GM19025 (cell line): ENCODE data around the gene CLEC4G.
"Not testable (repeated sequence)": the region's sequence is repeated elsewhere in the genome, so short reads cannot be mapped to it uniquely, and the experiment has no call there.

ENCODE experiments used
- ATAC-seq: cut with Tn5 transposase; IDR thresholded peaks from one replicate; pipeline ENCODE4 v1.9.1; 2021; ENCODE audit warnings: mild to moderate bottlenecking, low read depth, moderate library complexity; ENCODE audit not compliant: unreplicated experiment

Gene CLEC4G, protein sequence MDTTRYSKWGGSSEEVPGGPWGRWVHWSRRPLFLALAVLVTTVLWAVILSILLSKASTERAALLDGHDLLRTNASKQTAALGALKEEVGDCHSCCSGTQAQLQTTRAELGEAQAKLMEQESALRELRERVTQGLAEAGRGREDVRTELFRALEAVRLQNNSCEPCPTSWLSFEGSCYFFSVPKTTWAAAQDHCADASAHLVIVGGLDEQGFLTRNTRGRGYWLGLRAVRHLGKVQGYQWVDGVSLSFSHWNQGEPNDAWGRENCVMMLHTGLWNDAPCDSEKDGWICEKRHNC

DNA sequence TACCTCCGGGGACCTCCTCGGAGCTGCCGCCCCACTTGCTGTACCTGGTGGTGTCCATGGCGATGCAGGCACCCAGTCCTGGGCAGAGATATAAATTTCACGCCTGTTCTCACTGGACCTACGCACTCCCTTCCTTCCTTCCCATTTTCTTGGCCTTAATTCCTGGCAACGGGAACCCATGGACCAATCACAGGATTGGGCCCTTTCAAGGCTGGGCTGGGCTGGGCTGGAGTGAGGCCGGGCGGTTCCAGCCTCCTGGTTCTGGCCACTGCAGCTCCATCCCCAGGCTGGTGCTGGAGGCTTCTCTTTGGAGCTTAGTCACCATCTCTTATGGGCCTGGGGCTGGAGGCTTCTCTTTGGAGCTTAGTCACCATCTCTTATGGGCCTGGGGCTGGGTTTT lies at the start of gene CLEC4G:
TSS of gene CLEC4G (minus strand) at position 66 of the 400 bp plus-strand sequence. CDS start at position 58, 8 bp downstream.
- no peak for ATAC-seq

DNA sequence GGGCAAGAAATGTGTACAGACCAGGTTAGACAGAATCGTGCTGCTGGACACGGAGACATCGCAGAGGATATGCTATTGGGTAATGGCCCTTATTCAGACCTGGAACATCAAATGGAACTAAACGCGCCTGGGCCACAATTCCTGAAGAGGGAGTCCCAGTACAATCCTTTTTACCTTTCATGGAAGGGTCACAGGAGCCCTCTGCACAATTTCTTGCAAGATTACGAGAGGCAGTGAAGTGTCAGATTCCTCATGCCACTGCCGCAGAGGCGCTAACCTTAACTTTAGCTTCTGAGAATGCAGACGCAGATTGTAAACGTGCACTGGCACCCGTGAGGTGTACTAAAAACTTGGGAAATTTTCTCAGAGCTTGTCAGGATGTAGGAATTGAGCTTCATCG lies 49.2 kb upstream of the CLEC4G start:
- ATAC-seq: no peak

DNA sequence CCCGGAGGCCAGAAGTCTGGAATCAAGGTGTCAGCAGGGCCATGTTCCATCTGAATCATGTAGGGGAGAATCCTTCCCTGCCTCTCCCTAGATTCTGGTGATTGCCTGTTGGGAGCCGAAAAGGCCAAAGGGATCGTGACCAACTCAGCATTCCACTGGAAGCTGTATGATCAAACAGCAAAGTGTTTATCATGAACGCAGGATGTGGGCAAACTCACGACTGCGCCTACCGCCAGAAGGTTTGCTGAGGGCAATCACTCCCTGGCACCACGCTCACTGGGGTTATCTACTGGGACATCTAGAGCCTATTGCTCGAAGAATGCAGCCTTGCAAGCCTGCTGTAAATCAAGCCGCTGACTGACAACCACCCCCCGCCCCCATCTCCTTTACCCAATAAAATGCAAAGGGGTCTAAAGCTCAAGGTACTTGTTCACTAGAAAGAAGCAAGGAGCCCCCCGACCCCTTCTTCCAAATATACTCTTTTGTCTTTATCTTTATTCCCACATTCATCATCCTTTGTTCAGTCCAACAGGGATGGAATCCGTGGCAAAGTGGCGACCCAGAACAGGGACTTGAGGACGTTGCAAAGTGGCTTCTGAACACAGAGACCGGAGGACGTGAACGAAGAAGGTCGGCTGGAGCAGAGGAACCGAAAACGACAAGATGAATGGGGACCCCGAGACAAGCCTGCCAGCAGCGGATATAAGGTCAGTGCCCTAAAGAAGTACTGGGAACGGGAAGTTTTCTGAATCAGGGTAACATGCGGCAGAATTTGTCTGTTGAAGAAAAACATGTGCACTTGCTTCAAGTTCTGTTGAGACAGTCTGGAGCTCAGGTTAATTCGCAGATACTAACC lies 47.9 kb upstream of the CLEC4G start:
- ATAC-seq: no peak

DNA sequence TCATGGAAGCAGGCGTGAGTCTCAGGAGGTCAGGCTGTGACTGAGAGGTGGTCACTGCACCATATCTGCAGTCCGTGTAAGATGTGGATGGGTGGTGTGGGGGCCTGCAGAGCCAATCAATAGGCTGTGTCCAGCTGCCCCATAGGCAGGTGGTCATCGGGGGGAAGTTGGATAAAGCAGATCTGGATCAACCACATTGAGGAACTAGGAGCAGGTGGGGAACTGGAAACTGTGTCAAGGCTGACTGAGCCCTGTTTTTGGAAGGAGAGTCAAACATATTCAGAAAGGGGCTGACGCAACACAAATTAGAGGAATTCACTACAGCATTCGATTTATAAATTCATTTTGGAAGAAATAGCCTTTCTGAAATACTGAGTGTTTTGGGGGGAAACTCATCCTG lies 46.2 kb upstream of the CLEC4G start:
- ATAC-seq: no peak

DNA sequence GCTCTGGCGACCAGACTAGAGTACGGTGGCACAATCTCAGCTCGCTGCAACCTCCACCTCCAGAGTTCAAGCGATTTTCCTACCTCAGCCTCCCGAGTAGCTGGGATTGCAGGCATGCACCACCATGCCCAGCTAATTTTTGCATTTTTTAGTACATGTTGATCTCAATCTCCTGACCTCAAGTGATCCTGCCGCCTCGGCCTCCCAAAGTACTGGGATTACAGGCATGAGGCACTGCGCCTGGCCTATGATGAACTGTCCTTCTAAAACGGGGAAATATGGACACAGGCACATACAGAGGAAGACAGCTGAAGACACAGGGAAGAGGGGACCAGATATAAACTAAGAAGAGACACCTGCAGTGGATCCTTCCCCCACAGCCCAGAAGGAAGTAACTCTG lies 43.9 kb upstream of the CLEC4G start:
- no peak for ATAC-seq

DNA sequence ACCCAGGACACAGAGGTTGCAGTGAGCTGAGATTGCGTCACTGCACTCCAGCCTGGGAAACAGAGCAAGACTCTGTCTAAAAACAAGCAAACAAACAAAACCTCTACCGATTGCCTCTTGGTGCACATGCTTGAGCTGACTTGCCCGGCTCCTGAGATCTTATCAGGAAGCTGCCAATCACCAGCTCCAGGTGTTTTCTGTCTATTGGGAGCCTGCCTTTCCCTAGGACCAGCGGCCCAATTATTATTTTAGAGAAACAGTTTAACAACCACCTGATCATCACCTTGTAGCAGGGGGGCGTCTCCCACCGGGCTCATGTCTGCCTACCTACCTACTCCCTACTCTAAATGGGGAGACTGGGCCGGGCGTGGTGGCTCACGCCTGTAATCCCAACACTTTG lies 41.9 kb upstream of the CLEC4G start:
- no peak for ATAC-seq

DNA sequence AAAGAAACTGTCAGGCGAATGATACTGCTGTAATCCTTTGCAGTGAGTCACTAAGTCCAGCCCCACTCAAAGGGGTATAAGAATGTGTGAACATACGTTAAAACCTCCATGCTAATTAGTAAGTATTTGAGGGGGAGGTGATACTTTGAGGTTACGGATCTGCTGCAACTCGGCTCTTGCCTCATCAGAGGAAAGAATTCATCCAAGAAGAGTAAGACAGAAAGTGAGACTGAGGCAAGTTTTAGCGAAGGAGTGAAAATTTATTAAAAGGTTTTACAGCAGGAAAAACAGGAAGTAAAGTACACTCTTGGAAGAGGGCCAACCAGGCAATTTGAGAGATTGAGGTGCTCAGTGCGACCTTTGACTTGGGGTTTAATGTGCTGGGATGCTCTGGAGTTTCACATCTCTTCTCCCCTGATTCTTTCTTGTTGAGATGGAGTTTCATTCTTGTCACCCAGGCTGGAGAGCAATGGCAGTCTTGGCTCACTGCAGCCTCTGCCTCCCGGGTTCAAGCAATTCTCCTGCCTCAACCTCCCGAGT lies 40.9 kb upstream of the CLEC4G start:
- ATAC-seq: no peak

DNA sequence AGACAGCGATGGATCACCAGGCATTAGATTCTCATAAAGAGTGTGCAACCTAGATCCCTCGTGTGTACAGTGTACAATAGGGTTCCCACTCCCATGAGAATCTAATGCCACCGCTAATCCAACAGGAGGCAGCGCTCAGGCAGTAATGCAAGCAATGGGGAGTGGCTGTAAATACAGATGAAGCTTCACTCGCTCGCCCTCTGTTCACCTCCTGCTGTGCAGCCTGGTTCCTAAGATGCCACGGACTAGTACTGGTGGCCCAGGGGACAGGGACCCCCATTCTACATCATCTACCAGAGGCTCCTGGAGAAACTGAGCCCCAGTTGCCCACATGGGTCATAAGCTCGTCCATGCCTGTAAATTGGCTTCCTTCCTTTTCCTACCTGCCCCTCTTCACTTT lies 39.2 kb upstream of the CLEC4G start:
- no peak for ATAC-seq

DNA sequence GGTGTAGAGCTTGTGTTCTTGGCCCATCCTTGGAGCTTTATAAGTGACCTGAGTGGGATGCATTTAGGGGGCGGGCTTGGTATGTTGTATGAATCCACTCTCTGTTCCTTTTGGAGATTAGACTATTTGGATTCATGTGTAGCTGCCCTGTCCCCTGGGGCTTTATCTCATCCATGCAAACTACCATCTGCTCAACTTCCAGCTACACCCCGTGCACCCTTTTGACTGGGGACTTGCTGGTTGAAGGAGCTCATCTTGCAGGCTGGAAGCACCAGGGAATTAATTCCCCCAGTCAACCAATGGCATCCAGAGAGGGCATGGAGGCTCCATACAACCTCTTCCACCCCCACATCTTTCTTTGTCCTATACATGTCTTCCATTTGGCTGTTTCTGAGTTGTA lies 37.3 kb upstream of the CLEC4G start:
- no peak for ATAC-seq

DNA sequence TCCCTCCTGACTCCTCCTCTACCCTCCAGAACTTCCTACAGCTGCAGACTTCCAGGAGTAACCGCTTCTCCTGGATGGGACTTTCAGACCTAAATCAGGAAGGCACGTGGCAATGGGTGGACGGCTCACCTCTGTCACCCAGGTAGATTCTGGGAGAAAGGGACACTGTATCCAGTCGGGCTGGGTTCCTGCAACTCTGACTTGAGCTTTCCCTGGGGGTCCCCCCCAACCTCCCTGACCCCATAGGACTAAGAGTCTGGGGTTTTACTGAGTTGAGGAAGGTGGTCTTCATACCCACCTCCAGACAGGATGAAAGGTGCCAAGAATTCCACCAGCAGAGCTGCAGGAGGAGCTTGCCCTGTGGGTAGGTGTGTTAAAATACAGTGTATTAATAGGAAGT lies 35.6 kb upstream of the CLEC4G start:
- ATAC-seq: no peak

DNA sequence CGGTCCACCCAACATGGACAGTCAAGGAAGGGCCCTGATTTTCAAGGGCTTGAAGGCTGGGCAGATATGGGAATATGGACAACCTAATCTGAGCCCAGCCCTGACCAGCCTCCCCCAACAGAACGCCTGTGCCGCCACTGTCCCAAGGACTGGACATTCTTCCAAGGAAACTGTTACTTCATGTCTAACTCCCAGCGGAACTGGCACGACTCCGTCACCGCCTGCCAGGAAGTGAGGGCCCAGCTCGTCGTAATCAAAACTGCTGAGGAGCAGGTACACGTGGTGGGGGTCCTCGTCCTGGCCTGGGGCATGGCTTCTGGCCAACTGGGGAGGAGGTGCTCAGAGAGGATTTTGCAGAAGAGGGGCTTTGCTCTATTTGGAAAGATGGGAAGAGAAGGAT lies 34.6 kb upstream of the CLEC4G start:
- no peak for ATAC-seq

DNA sequence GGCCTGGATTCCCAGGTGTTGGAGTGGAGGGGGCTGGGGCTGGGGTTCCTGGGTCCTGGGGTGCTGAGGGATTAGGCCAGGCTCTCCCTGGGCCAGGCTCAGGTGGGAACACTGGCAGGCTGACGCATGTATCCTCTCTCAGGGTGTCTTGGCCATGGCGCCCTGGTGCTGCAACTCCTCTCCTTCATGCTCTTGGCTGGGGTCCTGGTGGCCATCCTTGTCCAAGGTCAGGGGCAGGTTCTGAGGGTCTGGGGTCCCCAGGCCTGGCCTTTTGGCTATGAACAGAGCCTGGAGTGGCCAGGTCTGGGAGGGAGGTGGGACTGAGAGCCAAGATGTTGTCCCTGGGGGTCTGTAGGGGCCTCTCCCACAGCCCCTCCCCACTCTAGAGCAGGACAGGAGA lies 33.1 kb upstream of the CLEC4G start:
- ATAC-seq: not testable (repeated sequence)

DNA sequence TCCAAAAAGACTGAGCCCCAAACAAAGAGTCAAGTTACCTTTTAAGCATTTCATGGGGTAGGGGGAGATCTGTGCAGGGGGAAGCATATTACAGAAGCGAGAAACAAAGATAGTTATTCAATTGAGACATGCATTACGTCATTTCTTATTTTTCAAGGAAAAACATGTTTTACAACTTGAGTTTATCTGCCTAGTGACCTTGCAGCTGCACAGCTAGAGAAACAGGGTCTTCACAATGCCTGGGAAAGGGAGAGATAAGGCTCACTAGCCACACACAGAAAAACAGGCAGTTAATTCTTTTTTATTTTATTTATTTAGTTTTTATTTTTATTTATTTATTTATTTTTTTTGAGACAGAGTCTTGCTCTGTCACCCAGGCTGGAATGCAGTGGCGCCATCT lies 32.2 kb upstream of the CLEC4G start:
- not testable (repeated sequence) for ATAC-seq

DNA sequence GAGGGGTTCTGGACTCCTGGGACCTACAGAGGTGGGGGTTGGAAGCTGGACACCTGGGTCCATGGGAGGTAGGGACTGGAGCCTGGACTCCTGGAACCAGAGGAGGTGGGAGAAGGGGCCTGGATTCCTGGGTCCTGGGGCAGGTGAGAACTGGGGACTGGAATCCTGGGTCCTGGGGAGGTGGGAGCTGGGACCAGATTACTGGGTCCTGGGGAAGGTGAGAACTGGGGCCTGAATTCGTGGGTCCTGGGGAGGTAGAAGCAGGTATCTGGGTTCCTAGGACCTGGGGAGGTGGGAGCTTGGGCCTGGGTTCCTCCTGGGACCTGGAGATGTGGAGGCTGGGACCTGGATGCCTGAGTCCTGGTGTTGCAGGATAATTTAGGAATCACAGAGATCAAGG lies 31.8 kb upstream of the CLEC4G start:
- ATAC-seq: no peak

DNA sequence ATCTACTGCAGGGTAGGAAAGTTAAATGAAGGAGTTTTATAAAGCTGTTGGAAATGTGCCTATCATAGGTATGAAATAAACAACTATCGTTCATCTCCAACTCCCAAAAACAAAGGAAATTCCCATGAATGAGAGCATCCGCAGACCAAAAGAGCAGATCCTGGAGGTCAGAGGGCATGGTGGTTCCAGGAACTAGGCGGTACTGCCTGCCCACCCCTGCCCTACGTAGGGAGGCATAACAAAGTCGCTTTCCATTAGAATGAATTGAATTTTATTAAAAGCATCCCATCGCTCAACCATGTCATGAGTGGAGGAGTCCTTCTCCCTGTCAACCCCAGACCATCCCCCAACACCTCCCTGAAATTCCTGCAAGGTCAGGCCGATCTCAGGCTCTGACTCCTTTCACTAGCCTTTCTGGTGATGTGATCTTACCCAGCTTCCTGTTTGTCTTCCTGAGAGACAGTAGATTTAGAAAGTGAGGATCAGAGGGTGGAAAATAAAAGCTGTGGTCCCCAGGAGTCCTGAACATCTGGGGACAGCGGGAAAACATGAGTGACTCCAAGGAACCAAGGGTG lies 30.9 kb upstream of the CLEC4G start, which contains the start of gene CLEC4M:
TSS of gene CLEC4M (plus strand) at position 525 of the 575 bp plus-strand sequence. CDS start at position 549, 24 bp downstream.
- no peak for ATAC-seq

DNA sequence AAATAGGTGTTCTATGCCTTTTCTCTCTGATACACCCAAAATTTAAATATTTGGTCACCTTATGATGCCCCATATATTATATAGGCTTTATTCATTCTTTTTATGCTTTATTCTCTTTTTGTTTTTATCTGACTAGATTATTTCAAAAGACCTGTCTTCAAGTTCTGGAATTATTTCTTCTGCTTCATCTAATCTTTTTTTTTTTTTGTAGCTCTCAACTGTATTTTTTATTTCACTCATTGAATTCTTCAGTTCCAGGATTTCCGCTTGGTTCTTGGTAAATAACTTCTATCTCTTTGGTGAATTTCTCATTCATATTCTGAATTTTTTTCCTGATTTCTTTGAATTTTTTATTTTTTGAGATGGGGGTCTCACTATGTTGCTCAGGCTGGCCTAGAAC lies 27.2 kb upstream of the CLEC4G start:
- no peak for ATAC-seq

DNA sequence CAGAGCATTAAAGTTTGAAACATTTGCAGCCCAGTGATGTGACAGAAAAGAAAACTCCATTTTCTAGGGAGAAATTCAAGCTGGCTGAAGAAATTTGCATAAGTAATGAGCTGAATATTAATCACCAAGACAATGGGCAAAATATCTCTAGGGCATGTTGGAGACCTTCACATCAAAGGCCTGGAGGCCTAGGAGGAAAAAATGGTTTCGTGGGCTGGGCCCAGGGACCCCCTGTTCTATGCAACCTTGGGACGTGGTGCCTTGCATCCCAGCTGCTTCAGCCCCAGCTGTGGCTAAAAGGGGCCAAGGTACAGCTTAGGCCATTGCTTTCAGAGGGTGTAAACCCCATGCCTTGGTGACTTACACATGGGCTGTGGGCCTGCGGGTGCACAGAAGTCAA lies 25.4 kb upstream of the CLEC4G start:
- ATAC-seq: no peak

DNA sequence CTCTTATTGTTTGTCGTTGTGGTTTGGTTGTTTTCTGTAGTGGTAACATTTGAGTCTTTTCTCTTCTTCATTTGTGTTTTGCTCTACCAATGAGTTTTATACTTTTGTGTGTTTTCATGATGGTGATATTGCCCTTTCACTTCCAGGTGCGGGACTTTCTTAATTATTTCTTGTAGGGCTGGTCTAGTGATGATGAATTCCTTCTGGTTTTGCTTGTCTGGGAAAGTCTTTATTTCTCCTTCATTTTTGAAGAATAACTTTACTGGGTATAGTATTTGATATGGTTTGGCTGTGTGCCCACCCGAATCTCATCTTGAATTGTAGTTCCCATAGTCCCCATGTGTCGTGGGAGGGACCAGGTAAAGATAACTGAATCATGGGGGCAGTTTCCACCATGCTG lies 24.3 kb upstream of the CLEC4G start:
- ATAC-seq: no peak

DNA sequence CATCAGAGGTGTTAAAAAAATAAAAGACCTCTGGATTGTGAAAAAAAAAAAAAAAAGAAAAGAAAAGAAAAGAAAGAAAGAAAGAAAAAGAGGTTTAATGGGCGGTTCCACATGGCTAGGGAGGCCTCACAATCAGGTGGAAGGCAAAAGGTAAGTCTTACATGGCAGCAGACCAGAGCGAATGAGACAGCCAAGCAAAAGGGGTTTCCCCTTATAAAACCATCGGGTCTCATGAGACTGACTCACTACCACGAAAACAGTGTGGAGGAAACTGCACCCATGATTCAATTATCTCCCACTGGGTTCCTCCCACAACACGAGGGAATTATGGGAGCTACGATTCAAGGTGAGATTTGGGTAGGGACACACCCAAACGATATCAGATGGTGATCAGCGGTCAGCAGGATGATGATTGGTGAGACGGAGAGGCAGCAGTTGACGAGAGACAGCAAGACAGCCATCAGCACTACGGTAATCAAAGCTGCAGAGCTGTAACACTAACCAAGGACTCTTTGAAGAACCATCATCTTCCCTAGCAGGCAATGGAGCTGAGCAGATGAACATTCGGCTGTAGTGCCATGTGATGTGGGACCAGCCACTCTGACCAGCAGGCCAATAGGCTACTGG lies 19.4 kb upstream of the CLEC4G start:
- ATAC-seq: no peak

DNA sequence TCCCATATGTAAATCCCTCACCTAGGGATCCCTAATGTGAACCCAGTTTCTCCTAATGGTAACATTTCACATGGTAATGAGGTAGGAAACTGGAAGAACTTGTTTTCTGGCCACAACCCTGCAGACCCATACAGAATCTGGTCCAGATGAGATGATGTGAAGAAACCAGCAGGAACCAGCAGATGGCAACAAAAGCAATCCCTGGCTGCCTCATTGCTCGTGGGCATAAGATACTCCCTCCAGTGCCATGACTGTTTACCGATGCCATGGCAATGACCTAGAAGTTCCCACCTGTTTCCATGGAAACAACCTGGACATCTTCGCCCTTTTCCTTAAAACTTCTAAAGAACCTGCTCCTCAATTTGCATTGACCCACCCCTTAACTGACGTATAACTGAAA lies 16.8 kb upstream of the CLEC4G start:
- ATAC-seq: no peak

DNA sequence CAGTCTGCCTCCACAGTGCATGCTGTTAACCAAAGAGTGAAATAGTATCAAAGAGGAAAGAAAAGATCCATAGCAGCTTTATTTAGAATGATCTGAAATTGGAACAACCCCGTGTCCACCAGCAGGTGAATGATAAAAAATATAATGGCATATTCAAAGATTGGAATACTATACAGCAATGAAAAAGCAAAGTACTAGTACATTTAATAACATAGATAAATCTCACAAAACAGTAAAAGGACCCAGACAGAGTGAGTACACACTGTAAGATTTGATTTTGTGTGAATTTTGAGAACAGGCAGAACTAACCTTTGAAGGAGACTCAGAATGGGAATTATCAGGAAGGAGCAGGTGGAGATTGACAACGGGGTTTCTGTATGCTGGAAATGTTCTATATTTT lies 16.3 kb upstream of the CLEC4G start:
- ATAC-seq: no peak
